GM06990 (cell line): ENCODE measurements around the gene DHX15.

ENCODE experiments used
- DNase-seq: peaks from one replicate; pipeline ENCODE4 v3.0.0-alpha.2; 2011; ENCODE audit not compliant: insufficient read length; ENCODE audit errors: extremely low read depth
- H3K27me3 ChIP-seq: replicated peaks from 2 replicates; pipeline ENCODE4 v1.6.0; 2011; ENCODE audit warnings: low read length; ENCODE audit not compliant: control insufficient read depth, insufficient read depth
- H3K36me3 ChIP-seq: 2 replicates; pipeline ENCODE4 v1.5.1; 2011; ENCODE audit warnings: low read length; ENCODE audit not compliant: control insufficient read depth, insufficient read depth
- H3K4me3 ChIP-seq: replicated peaks from 2 replicates; pipeline ENCODE4 v1.5.1; 2011; ENCODE audit warnings: low read depth, mild to moderate bottlenecking, control low read depth, low read length
- CTCF ChIP-seq: IDR thresholded peaks from 2 replicates; pipeline ENCODE4 v1.5.1; 2011; ENCODE audit warnings: low read length, control low read depth, mild to moderate bottlenecking, inconsistent platforms; ENCODE audit not compliant: insufficient read depth, poor library complexity, severe bottlenecking

DHX15 gene

GRCh38 chr4:24607334-24607733, 23.0 kb upstream of the DHX15 start:
- H3K4me3 ChIP-seq, result no peak overlapping the region
- no peak for DNase-seq
- H3K36me3 ChIP-seq, result no peaks in the 10 kb centered on the region
- no peaks in the 10 kb centered on the region; the same call in 1 of the 2 replicates for H3K27me3 ChIP-seq
- no peak for TF ChIP-seq CTCF

- TF ChIP-seq CTCF, result no peak
Observed at GRCh38 chr4:24605216-24605615, 20.9 kb upstream of the DHX15 start.

GRCh38 chr4:24604558-24605214, 20.3 kb upstream of the DHX15 start:
- TF ChIP-seq CTCF, result no peak
- Histone ChIP-seq H3K27me3 (no peaks in the 10 kb centered on the region; the same call in 1 of the 2 replicates), H3K4me3 (no peak overlapping the region), H3K36me3 (no peaks in the 10 kb centered on the region)
- DNase-seq, result no peak

More at GRCh38 chr4:24605216-24605615, 20.9 kb upstream of the DHX15 start:
- Histone ChIP-seq H3K36me3 (no peaks in the 10 kb centered on the region), H3K27me3 (no peaks in the 10 kb centered on the region; the same call in 1 of the 2 replicates), H3K4me3 (no peak overlapping the region)
- no peak for DNase-seq

GRCh38 chr4:24603343-24603742, 19.0 kb upstream of the DHX15 start:
- Histone ChIP-seq H3K4me3 (no peak overlapping the region), H3K27me3 (no peaks in the 10 kb centered on the region; the same call in 1 of the 2 replicates), H3K36me3 (no peaks in the 10 kb centered on the region)
- no peak for DNase-seq
- no peak for TF ChIP-seq CTCF

GRCh38 chr4:24601121-24601520, 16.8 kb upstream of the DHX15 start:
- no peak for DNase-seq
- H3K4me3 ChIP-seq, result no peak overlapping the region
- no peaks in the 10 kb centered on the region for H3K27me3 ChIP-seq
- no peaks in the 10 kb centered on the region for H3K36me3 ChIP-seq
- TF ChIP-seq CTCF, result no peak

- no peak overlapping the region for H3K4me3 ChIP-seq
- no peak for DNase-seq
- no peak for TF ChIP-seq CTCF
- H3K27me3 ChIP-seq, result no peaks in the 10 kb centered on the region
- H3K36me3 ChIP-seq, result no peaks in the 10 kb centered on the region
Observed at GRCh38 chr4:24599275-24599674, 14.9 kb upstream of the DHX15 start.
